Tibial artery (tissue), 4 donors: Measurements from ENCODE around the gene TKTL1.
"Not testable (repeated sequence)": the region's sequence is repeated elsewhere in the genome, so short reads cannot be mapped to it uniquely, and the experiment has no call there.

Experiments used
- DNase-seq, 2 donors: peaks; one replicate each; pipeline ENCODE4 v3.0.0-alpha.2; 2019
- H3K27ac ChIP-seq, 2 donors: fragments of 200-600 bp; sonication (generic) in 1 of 2; 1 replicate in 1 of 2; 2 replicates in 1 of 2; pipeline ENCODE4 v1.5.1; 2018 to 2019; ENCODE audit warnings: mild to moderate bottlenecking in 1 of 2
- H3K27me3 ChIP-seq, 2 donors: fragments of 200-600 bp; sonication (generic) in 1 of 2; one replicate each; pipeline versions ENCODE4 v1.5.1 to v1.6.0; 2016 to 2019
- H3K36me3 ChIP-seq, 3 donors: fragments of 200-600 bp; sonication (generic) in 2 of 3; one replicate each; pipeline ENCODE4 v1.5.1; 2016 to 2019; ENCODE audit warnings: mild to moderate bottlenecking in 2 of 3
- H3K4me1 ChIP-seq, 4 donors: fragments of 200-600 bp; sonication (generic) in 2 of 4; 1 replicate in 3 of 4; 2 replicates in 1 of 4; pipeline ENCODE4 v1.5.1; 2016 to 2019
- H3K4me3 ChIP-seq, 2 donors: fragments of 200-600 bp; sonication (generic) in 1 of 2; 1 replicate in 1 of 2; 2 replicates in 1 of 2; pipeline ENCODE4 v1.5.1; 2018 to 2019; ENCODE audit warnings: mild to moderate bottlenecking in 2 of 2
- H3K9me3 ChIP-seq, 3 donors: fragments of 200-600 bp; sonication (generic) in 1 of 3; one replicate each; pipeline ENCODE4 v1.5.1; 2016 to 2019
- CTCF ChIP-seq, 2 experiments: fragments of 200-600 bp in 1 of 2; fragments of 450-650 bp in 1 of 2; IDR thresholded peaks; one replicate each; pipeline ENCODE4 v1.5.1; 2017 to 2019; ENCODE audit warnings: antibody characterized with exemption in 2 of 2, mild to moderate bottlenecking in 1 of 2, moderate library complexity in 1 of 2
- intact Hi-C: fragments of 100-400 bp; cut with DNase I; formaldehyde crosslinking; loops from one replicate; pipeline ENCODE4 v1.15.0; 2023; ENCODE audit warnings: low total_unique reads

Gene TKTL1

GRCh38 chrX:154295664-154296310 lies at the start of gene TKTL1:
TKTL1 (plus strand) TSS chrX:154295795; CDS start chrX:154295860, 65 bp downstream.
- Histone ChIP-seq H3K4me1 (no peaks in the 10 kb centered on the region), H3K27ac (no peak within 1 kb of the TSS), H3K36me3 (no peaks in the 10 kb centered on the region), H3K4me3 (no peak within 1 kb of the TSS), H3K27me3 (no peaks in the 10 kb centered on the region), H3K9me3 (no peaks in the 10 kb centered on the region)
- no peak for DNase-seq
- TF ChIP-seq CTCF (IDR thresholded peaks at IDR 0.05): no peak
- intact Hi-C loops: no loop called here

GRCh38 chrX:154247377-154248045 lies 48.1 kb upstream of the TKTL1 start:
- H3K4me3 ChIP-seq, H3K4me1 ChIP-seq, H3K27ac ChIP-seq, H3K9me3 ChIP-seq, H3K27me3 ChIP-seq, H3K36me3 ChIP-seq, intact Hi-C loops, DNase-seq: not testable (repeated sequence)

- intact Hi-C loops, H3K27ac ChIP-seq, H3K4me1 ChIP-seq: not testable (repeated sequence)
These were observed 47.5 kb upstream of the TKTL1 start for GRCh38 chrX:154248076-154248475.

GRCh38 chrX:154257282-154257681 lies 38.3 kb upstream of the TKTL1 start, which contains the start of gene OPN1MW3:
OPN1MW3 (plus strand) TSS chrX:154257582; CDS start chrX:154257620, 38 bp downstream.
- H3K4me1 ChIP-seq, intact Hi-C loops, H3K27me3 ChIP-seq, H3K36me3 ChIP-seq, DNase-seq, H3K9me3 ChIP-seq, H3K4me3 ChIP-seq, H3K27ac ChIP-seq: not testable (repeated sequence)

More at GRCh38 chrX:154248076-154248475, 47.5 kb upstream of the TKTL1 start:
- DNase-seq, H3K4me3 ChIP-seq, H3K36me3 ChIP-seq, H3K9me3 ChIP-seq, H3K27me3 ChIP-seq: not testable (repeated sequence)

GRCh38 chrX:154258711-154259110 lies 36.9 kb upstream of the TKTL1 start:
- DNase-seq, H3K27me3 ChIP-seq, H3K9me3 ChIP-seq, H3K4me3 ChIP-seq, intact Hi-C loops, H3K4me1 ChIP-seq, H3K36me3 ChIP-seq, H3K27ac ChIP-seq: not testable (repeated sequence)

GRCh38 chrX:154263072-154263471 lies 32.5 kb upstream of the TKTL1 start:
- H3K27me3 ChIP-seq, H3K4me3 ChIP-seq, H3K27ac ChIP-seq, DNase-seq, intact Hi-C loops, H3K4me1 ChIP-seq, H3K36me3 ChIP-seq, H3K9me3 ChIP-seq: not testable (repeated sequence)

- H3K4me3 ChIP-seq, H3K27me3 ChIP-seq, intact Hi-C loops, DNase-seq, H3K4me1 ChIP-seq, H3K9me3 ChIP-seq, H3K36me3 ChIP-seq, H3K27ac ChIP-seq: not testable (repeated sequence)
These were observed 26.4 kb upstream of the TKTL1 start for GRCh38 chrX:154269245-154269644.

GRCh38 chrX:154284489-154285338 lies 10.9 kb upstream of the TKTL1 start:
- H3K4me3 ChIP-seq, H3K4me1 ChIP-seq, H3K27me3 ChIP-seq, H3K9me3 ChIP-seq, intact Hi-C loops, H3K36me3 ChIP-seq, H3K27ac ChIP-seq, DNase-seq: not testable (repeated sequence)

- H3K36me3 ChIP-seq, H3K9me3 ChIP-seq, H3K4me3 ChIP-seq, H3K27ac ChIP-seq, H3K4me1 ChIP-seq, H3K27me3 ChIP-seq, intact Hi-C loops, DNase-seq: not testable (repeated sequence)
These were observed 9.2 kb upstream of the TKTL1 start for GRCh38 chrX:154286406-154286805.
